Astrocyte (in vitro differentiated cells and primary cell): ENCODE data around the gene FOXM1. TPM values are rescaled to one million over a fixed set of nuclear protein-coding genes. Genes with fewer than 3 reads are reported as not detected.

Experiments
- DNase-seq: peaks from one replicate; pipeline ENCODE4 v3.0.0-alpha.2; 2010; ENCODE audit warnings: low read depth
- FAIRE-seq: peaks from 2 replicates; lab custom pipeline; 2011; peaks lifted over from hg19 to GRCh38; lab: Jason Lieb, UNC
- H2AFZ ChIP-seq: 2 replicates; pipeline ENCODE4 v1.6.0; 2012; ENCODE audit warnings: low read depth, low read length, inconsistent platforms
- H3K27ac ChIP-seq: 2 replicates; pipeline ENCODE4 v1.5.1; 2011; ENCODE audit warnings: low read depth, low read length, inconsistent platforms
- H3K27me3 ChIP-seq: 2 replicates; pipeline ENCODE4 v1.6.0; 2011; ENCODE audit warnings: low read length, inconsistent platforms; ENCODE audit not compliant: insufficient read depth
- H3K36me3 ChIP-seq: 2 replicates; pipeline ENCODE4 v1.5.1; 2011; ENCODE audit warnings: low read length, inconsistent platforms; ENCODE audit not compliant: insufficient read depth
- H3K4me1 ChIP-seq: 2 replicates; pipeline ENCODE4 v1.5.1; 2011; ENCODE audit warnings: low read length, inconsistent platforms; ENCODE audit not compliant: insufficient read depth
- H3K4me2 ChIP-seq: 2 replicates; pipeline ENCODE4 v1.6.0; 2012; ENCODE audit warnings: low read length, inconsistent platforms
- H3K4me3 ChIP-seq: 2 replicates; pipeline ENCODE4 v1.5.1; 2011; ENCODE audit warnings: low read depth, mild to moderate bottlenecking, low read length, inconsistent platforms; ENCODE audit not compliant: insufficient read depth
- H3K79me2 ChIP-seq: 2 replicates; pipeline ENCODE4 v1.6.0; 2012; ENCODE audit warnings: mild to moderate bottlenecking, low read length, inconsistent platforms; ENCODE audit not compliant: insufficient read depth
- H3K9ac ChIP-seq: 2 replicates; pipeline ENCODE4 v1.6.0; 2012; ENCODE audit warnings: mild to moderate bottlenecking, low read length, inconsistent platforms
- H3K9me3 ChIP-seq: 2 replicates; pipeline ENCODE4 v1.5.1; 2012; ENCODE audit warnings: low read depth, mild to moderate bottlenecking, low read length, inconsistent platforms; ENCODE audit not compliant: insufficient read depth
- H4K20me1 ChIP-seq: 2 replicates; pipeline ENCODE4 v1.6.0; 2012; ENCODE audit warnings: low read length, inconsistent platforms; ENCODE audit not compliant: insufficient read depth
- H3K27ac Mint-ChIP-seq: one replicate; pipeline ENCODE4 v1.8.0; 2021; ENCODE audit warnings: mild to moderate bottlenecking, mixed read lengths; ENCODE audit not compliant: unreplicated experiment
- H3K27me3 Mint-ChIP-seq: one replicate; pipeline ENCODE4 v1.8.0; 2021; ENCODE audit warnings: low read depth, mixed read lengths; ENCODE audit not compliant: unreplicated experiment
- H3K36me3 Mint-ChIP-seq: one replicate; pipeline ENCODE4 v1.8.0; 2021; ENCODE audit warnings: low read depth, mixed read lengths; ENCODE audit not compliant: unreplicated experiment
- H3K4me1 Mint-ChIP-seq: one replicate; pipeline ENCODE4 v1.8.0; 2021; ENCODE audit warnings: low read depth, mixed read lengths; ENCODE audit not compliant: unreplicated experiment
- H3K4me3 Mint-ChIP-seq: one replicate; pipeline ENCODE4 v1.8.0; 2021; ENCODE audit warnings: mild to moderate bottlenecking, moderate library complexity, mixed read lengths; ENCODE audit not compliant: unreplicated experiment
- H3K9me3 Mint-ChIP-seq: one replicate; pipeline ENCODE4 v1.8.0; 2021; ENCODE audit warnings: mild to moderate bottlenecking, mixed read lengths; ENCODE audit not compliant: unreplicated experiment
- CTCF ChIP-seq: IDR thresholded peaks from 2 replicates; pipeline ENCODE4 v1.5.1; 2011; ENCODE audit warnings: low read depth, mild to moderate bottlenecking, inconsistent platforms, low read length, moderate library complexity; ENCODE audit not compliant: insufficient read depth
- EZH2 ChIP-seq: IDR thresholded peaks from 2 replicates; pipeline ENCODE4 v1.6.1; 2012; ENCODE audit warnings: mild to moderate bottlenecking, low read length, inconsistent platforms; ENCODE audit not compliant: insufficient read depth
- total RNA-seq: library from RNA; stranded (reverse); gene quantifications from 2 replicates; pipeline ENCODE4 v1.2.1, GENCODE V29; 2021

Gene FOXM1
- total RNA-seq, 1 donor from 2014 or later: 7.1 TPM

DNA sequence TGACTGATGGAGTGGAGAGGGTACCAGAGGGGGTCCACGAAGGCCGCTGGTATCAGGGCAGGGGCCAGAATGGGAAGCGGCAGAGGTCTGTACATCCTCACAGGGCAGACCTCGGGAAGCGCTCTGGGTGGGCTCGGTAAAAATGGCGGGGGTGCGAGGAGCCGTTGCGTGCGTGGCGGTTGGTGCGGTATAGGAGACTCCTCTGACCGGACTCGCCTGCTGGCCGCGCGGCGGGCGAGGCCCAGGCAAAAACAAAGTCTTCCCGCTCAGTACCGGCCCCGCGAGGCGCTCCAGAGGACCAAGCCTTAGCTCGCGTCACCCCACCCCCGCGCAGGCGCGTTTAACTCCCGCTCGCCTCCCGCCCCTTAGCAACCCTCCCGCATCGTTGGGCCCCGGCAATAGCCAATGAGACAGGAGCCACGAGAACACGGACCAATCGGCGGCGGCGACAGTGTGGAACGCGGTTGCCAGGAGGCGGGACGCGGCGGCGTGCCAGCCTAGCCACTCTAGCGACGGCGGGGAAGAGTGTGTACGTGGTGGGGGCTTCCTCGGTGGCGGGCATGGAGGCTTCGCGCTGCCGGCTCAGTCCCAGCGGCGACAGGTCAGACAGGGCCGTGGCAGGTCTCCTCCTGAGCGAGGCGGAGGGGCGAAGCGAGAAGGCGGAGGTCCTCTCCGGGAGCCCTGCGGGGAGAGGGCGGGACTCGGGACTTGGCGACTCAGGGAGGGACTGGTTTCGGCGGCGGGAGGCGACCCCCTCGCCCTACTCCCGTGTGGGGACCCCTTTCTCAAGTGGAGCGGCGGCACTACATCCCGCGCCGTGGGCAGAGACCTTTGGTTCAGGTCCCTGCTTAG is 13.6 kb upstream of the FOXM1 start, which contains the start of gene TULP3:
Gene TULP3 (plus strand): TSS at position 504 of the 852 bp plus-strand sequence. CDS start 57 bp downstream, at position 561.
- peaks cover 10% of the 10 kb centered on the region for H3K4me1 ChIP-seq
- peak within 1 kb of the TSS; percentile 95 for H3K9ac ChIP-seq
- no peaks in the 10 kb centered on the region for H3K9me3 ChIP-seq
- H3K4me2 ChIP-seq: peak within 1 kb of the TSS; percentile 90
- peak within 1 kb of the TSS; percentile 93 for H2AFZ ChIP-seq
- Mint-ChIP-seq H3K9me3 (no peaks in the 10 kb centered on the region), H3K4me3 (peak within 1 kb of the TSS; percentile 97), H3K36me3 (peaks cover 3% of the 10 kb centered on the region), H3K27ac (peak within 1 kb of the TSS; percentile 96), H3K4me1 (peaks cover 20% of the 10 kb centered on the region), H3K27me3 (no peaks in the 10 kb centered on the region)
- H3K36me3 ChIP-seq: peaks cover 10% of the 10 kb centered on the region
- peaks cover 47% of the 10 kb centered on the region for H3K79me2 ChIP-seq
- no peak for FAIRE-seq
- DNase-seq: peak; percentile 90
- TF ChIP-seq CTCF: no peak
- TF ChIP-seq EZH2: no peak
- H3K27ac ChIP-seq: peak within 1 kb of the TSS; percentile 91
- H4K20me1 ChIP-seq: peaks cover 22% of the 10 kb centered on the region
- peak within 1 kb of the TSS; percentile 86 for H3K4me3 ChIP-seq
- no peaks in the 10 kb centered on the region for H3K27me3 ChIP-seq

- no peak for FAIRE-seq
- peak overlapping the region; percentile 95 for H3K9ac ChIP-seq
- Mint-ChIP-seq H3K4me3 (peak overlapping the region; percentile 97), H3K9me3 (no peaks in the 10 kb centered on the region), H3K27ac (peak overlapping the region; percentile 53), H3K36me3 (peaks cover 2% of the 10 kb centered on the region), H3K4me1 (peaks cover 14% of the 10 kb centered on the region), H3K27me3 (no peaks in the 10 kb centered on the region)
- no peak for TF ChIP-seq CTCF
- TF ChIP-seq EZH2: no peak
- H3K27ac ChIP-seq: peak overlapping the region; percentile 77
- H3K36me3 ChIP-seq: peaks cover 10% of the 10 kb centered on the region
- peak overlapping the region; percentile 66 for H3K4me3 ChIP-seq
- peaks cover 41% of the 10 kb centered on the region for H3K79me2 ChIP-seq
- peaks cover 17% of the 10 kb centered on the region for H4K20me1 ChIP-seq
- DNase-seq: no peak
- no peaks in the 10 kb centered on the region for H3K27me3 ChIP-seq
- no peaks in the 10 kb centered on the region for H3K9me3 ChIP-seq
- peak overlapping the region; percentile 93 for H2AFZ ChIP-seq
- peaks cover 10% of the 10 kb centered on the region for H3K4me1 ChIP-seq
- H3K4me2 ChIP-seq: peak overlapping the region; percentile 90
Measured at GRCh38 chr12:2890001-2890387, 13.0 kb upstream of the FOXM1 start.
